HG03558 (cell line): ENCODE data around the gene TTLL10.
"Not testable (repeated sequence)": the region's sequence is repeated elsewhere in the genome, so short reads cannot be mapped to it uniquely, and the experiment has no call there.

Experiments
- ATAC-seq: cut with Tn5 transposase; IDR thresholded peaks from one replicate; pipeline ENCODE4 v1.9.1; 2021; ENCODE audit warnings: moderate number of reproducible peaks; ENCODE audit not compliant: unreplicated experiment; ENCODE audit errors: extremely low read depth

Gene TTLL10

GRCh38 chr1:1141244-1141910 lies 32.3 kb upstream of the TTLL10 start:
- ATAC-seq, result no peak

GRCh38 chr1:1141911-1142250 lies 31.8 kb upstream of the TTLL10 start:
- no peak for ATAC-seq

GRCh38 chr1:1142352-1142751 lies 31.3 kb upstream of the TTLL10 start:
- not testable (repeated sequence) for ATAC-seq

- ATAC-seq, result no peak
These were observed 30.8 kb upstream of the TTLL10 start for GRCh38 chr1:1142844-1143243.

GRCh38 chr1:1143636-1144035 lies 30.0 kb upstream of the TTLL10 start:
- no peak for ATAC-seq

GRCh38 chr1:1144122-1144842 lies 29.4 kb upstream of the TTLL10 start:
- ATAC-seq, result no peak

- ATAC-seq, result no peak
These were observed 28.7 kb upstream of the TTLL10 start for GRCh38 chr1:1144843-1145546.

- ATAC-seq, result no peak
These were observed 28.1 kb upstream of the TTLL10 start for GRCh38 chr1:1145547-1145914.

- ATAC-seq, result no peak
These were observed 27.7 kb upstream of the TTLL10 start for GRCh38 chr1:1146026-1146425.

GRCh38 chr1:1146596-1146995 lies 27.1 kb upstream of the TTLL10 start:
- no peak for ATAC-seq

- ATAC-seq, result no peak
These were observed 25.6 kb upstream of the TTLL10 start for GRCh38 chr1:1148061-1148460.

GRCh38 chr1:1148569-1148968 lies 25.1 kb upstream of the TTLL10 start:
- ATAC-seq, result no peak

GRCh38 chr1:1149416-1149815 lies 24.3 kb upstream of the TTLL10 start:
- ATAC-seq, result no peak

- no peak for ATAC-seq
These were observed 23.6 kb upstream of the TTLL10 start for GRCh38 chr1:1150100-1150499.

GRCh38 chr1:1151306-1151705 lies 22.4 kb upstream of the TTLL10 start:
- no peak for ATAC-seq

- not testable (repeated sequence) for ATAC-seq
These were observed 21.2 kb upstream of the TTLL10 start for GRCh38 chr1:1152431-1152830.

- ATAC-seq, result not testable (repeated sequence)
These were observed 20.5 kb upstream of the TTLL10 start for GRCh38 chr1:1153215-1153614.

- ATAC-seq, result no peak
These were observed 19.8 kb upstream of the TTLL10 start for GRCh38 chr1:1153874-1154273.

GRCh38 chr1:1155258-1155657 lies 18.4 kb upstream of the TTLL10 start:
- no peak for ATAC-seq

- ATAC-seq, result no peak
These were observed 17.3 kb upstream of the TTLL10 start for GRCh38 chr1:1156140-1157032.

- ATAC-seq, result no peak
These were observed 16.7 kb upstream of the TTLL10 start for GRCh38 chr1:1157033-1157365.
